Sigmoid colon (tissue), 7 donors: Measurements from ENCODE around the gene ATXN1. TPM values are rescaled to one million over a fixed set of nuclear protein-coding genes. Genes with fewer than 3 reads are reported as not detected.

ENCODE experiments used
- DNase-seq: peaks from one replicate; pipeline ENCODE4 v3.0.0-alpha.2; 2019
- H3K27ac ChIP-seq, 4 donors: fragments of 200-600 bp; sonication (generic); one replicate each; pipeline ENCODE4 v1.5.1; 2016 to 2019; ENCODE audit warnings: mild to moderate bottlenecking in 1 of 4
- H3K27me3 ChIP-seq, 3 donors: fragments of 200-600 bp; sonication (generic); one replicate each; pipeline ENCODE4 v1.5.1; 2019; ENCODE audit warnings: mild to moderate bottlenecking in 1 of 3
- H3K36me3 ChIP-seq, 4 donors: fragments of 200-600 bp; sonication (generic); one replicate each; pipeline ENCODE4 v1.5.1; 2016 to 2019
- H3K4me1 ChIP-seq, 4 donors: fragments of 200-600 bp; sonication (generic); one replicate each; pipeline ENCODE4 v1.5.1; 2017 to 2019
- H3K4me3 ChIP-seq, 4 donors: fragments of 200-600 bp; sonication (generic); one replicate each; pipeline ENCODE4 v1.5.1; 2017 to 2019; ENCODE audit warnings: mild to moderate bottlenecking in 2 of 4, moderate library complexity in 1 of 4
- H3K9me3 ChIP-seq, 4 donors: fragments of 200-600 bp in 3 of 4; sonication (generic) in 3 of 4; one replicate each; pipeline versions ENCODE4 v1.5.1 to v1.6.1; 2013 to 2019
- EP300 ChIP-seq, 4 donors: sonication (generic); formaldehyde crosslinking; IDR thresholded peaks; one replicate each; pipeline ENCODE4 v1.6.1; 2017; ENCODE audit warnings: antibody characterized with exemption in 4 of 4
- POLR2A ChIP-seq, 2 donors: fragments of 450-650 bp; IDR thresholded peaks; one replicate each; pipeline ENCODE4 v1.6.1; 2016; ENCODE audit warnings: antibody characterized with exemption in 2 of 2, mild to moderate bottlenecking in 2 of 2, moderate library complexity in 2 of 2
- POLR2AphosphoS5 ChIP-seq, 4 donors: sonication (generic); formaldehyde crosslinking; IDR thresholded peaks; one replicate each; pipeline ENCODE4 v1.6.1; 2017; ENCODE audit warnings: antibody characterized with exemption in 4 of 4
- WGBS, 2 donors: extraction: QIAGEN DNeasy Blood & Tissue Kit; methylation state at CpG; one replicate each; pipeline ENCODE4 v1.1.7; 2013; 5-methylcytosine and 5-hydroxymethylcytosine counted together
- intact Hi-C: fragments of 100-400 bp; cut with DNase I; formaldehyde crosslinking; loops from one replicate; pipeline ENCODE4 v1.15.1; 2023
- polyA plus RNA-seq, 3 donors: library from polyadenylated mRNA; stranded (reverse); fragments of 200-250 nt; gene quantifications; one replicate each; pipeline ENCODE4 v1.2.3, GENCODE V29; 2013
- total RNA-seq, 4 donors: library from RNA; depleted of rRNA; stranded (reverse); fragments of >200 nt; gene quantifications; one replicate each; pipeline ENCODE4 v1.1.0, GENCODE V29; 2016
- TF ChIP-seq, protein P1 (sequence below), 4 experiments: fragments of 450-650 bp in 3 of 4; fragments of 200-600 bp in 1 of 4; IDR thresholded peaks; one replicate each; pipeline ENCODE4 v1.5.1; 2016 to 2019; ENCODE audit warnings: antibody characterized with exemption in 4 of 4, mild to moderate bottlenecking in 3 of 4, moderate library complexity in 2 of 4
- donor health status: healthy with polysubstance abuse.
- donor health status: Bipolar disorder and iron deficiency.
- donor health status: healthy.

Gene ATXN1
- total and polyA plus RNA-seq, 7 donors: 4.8 to 95.3 (median 37.7) TPM

DNA sequence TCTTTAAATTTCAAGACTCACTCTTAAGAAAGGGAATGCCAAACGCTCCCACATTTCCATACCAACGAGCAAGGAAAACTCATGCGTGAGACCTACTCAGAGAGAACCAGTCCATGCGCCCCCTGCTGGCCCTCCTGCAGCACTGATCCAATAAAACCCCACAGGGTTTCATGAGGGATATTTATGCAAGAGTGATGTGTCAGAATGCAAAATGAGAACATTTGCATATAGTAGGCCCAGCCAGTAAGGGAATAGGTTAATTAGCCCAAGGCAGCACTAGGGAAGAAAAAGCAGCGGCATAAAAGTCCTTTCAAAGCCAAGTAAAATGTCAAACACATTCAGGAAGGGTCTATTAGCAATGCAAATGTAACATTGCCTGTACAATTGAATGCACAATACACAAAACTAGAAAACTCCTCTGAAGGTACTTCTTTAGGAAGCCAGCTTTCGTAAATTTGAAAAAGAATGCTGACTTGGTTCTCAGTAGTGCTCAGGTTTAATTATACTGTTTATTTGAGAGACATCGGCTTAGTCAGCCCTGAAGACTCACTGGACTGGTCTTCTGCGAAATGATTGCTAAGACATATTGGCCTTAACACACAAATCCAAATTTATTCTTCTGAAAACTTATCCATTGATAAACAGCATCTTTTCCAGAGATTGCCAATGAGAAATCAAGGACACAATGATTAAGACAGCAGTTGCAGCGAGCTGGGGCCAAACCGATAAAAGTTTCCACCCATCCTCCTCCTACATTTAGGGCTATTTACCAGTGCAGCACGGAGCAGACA lies 429.7 kb downstream of the ATXN1 start:
- peaks cover 0 to 49% (median 41%) of the 10 kb centered on the region in 4 donors for H3K4me1 ChIP-seq
- intact Hi-C loops: loop anchor here (1.0 to 10.0 kb wide), 7 partner anchors 94 to 1373 kb away; partner anchors contain the start of genes GMPR and NUP153
- no peak for TF ChIP-seq EP300 (IDR thresholded peaks at IDR 0.05)
- TF ChIP-seq, protein P1, sequence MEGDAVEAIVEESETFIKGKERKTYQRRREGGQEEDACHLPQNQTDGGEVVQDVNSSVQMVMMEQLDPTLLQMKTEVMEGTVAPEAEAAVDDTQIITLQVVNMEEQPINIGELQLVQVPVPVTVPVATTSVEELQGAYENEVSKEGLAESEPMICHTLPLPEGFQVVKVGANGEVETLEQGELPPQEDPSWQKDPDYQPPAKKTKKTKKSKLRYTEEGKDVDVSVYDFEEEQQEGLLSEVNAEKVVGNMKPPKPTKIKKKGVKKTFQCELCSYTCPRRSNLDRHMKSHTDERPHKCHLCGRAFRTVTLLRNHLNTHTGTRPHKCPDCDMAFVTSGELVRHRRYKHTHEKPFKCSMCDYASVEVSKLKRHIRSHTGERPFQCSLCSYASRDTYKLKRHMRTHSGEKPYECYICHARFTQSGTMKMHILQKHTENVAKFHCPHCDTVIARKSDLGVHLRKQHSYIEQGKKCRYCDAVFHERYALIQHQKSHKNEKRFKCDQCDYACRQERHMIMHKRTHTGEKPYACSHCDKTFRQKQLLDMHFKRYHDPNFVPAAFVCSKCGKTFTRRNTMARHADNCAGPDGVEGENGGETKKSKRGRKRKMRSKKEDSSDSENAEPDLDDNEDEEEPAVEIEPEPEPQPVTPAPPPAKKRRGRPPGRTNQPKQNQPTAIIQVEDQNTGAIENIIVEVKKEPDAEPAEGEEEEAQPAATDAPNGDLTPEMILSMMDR (IDR thresholded peaks at IDR 0.05): peak; percentile 74 to 94 (median 86)
- peaks cover 0 to 16% (median 13%) of the 10 kb centered on the region in 4 donors for H3K36me3 ChIP-seq
- DNase-seq: peak; percentile 85
- 24 to 29% methylated on average over 11 of the region's 11 CpGs for WGBS, 2 donors
- no peaks in the 10 kb centered on the region for H3K27me3 ChIP-seq
- no peak overlapping the region for H3K4me3 ChIP-seq
- H3K9me3 ChIP-seq: no peaks in the 10 kb centered on the region
- H3K27ac ChIP-seq: peak overlapping the region in 1 of 4 donors; percentile 83

DNA sequence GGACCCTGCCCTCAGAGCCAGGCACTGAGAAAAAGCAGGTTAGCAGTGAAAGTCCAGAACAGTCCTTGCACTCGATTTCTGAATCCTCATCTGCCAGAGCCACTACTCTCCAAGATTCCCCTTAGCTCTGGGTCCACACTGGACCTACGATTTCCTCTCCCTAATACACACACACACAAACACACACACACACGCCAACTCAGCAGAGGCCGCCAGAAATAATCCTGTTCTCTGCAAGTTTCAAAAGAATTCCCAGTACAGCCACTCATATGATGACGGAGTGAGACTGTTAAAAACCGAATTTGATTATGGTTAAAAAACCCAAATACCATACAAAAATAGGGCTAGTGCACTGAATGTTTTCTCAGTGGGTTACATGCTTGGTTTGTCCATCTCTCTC lies 432.0 kb downstream of the ATXN1 start:
- 86 to 89% methylated on average over 6 of the region's 6 CpGs for WGBS, 2 donors
- intact Hi-C loops: no loop called here
- Histone ChIP-seq H3K4me1 (peaks cover 0 to 32% (median 25%) of the 10 kb centered on the region in 4 donors), H3K9me3 (no peaks in the 10 kb centered on the region), H3K27me3 (no peaks in the 10 kb centered on the region), H3K27ac (no peak overlapping the region), H3K4me3 (no peak overlapping the region), H3K36me3 (peaks cover 0 to 33% (median 20%) of the 10 kb centered on the region in 4 donors)
- TF ChIP-seq, protein P1 (IDR thresholded peaks at IDR 0.05): no peak
- TF ChIP-seq POLR2AphosphoS5 (IDR thresholded peaks at IDR 0.05) (no peak), EP300 (IDR thresholded peaks at IDR 0.05) (no peak), POLR2A (IDR thresholded peaks at IDR 0.05) (no peak)
- no peak for DNase-seq

DNA sequence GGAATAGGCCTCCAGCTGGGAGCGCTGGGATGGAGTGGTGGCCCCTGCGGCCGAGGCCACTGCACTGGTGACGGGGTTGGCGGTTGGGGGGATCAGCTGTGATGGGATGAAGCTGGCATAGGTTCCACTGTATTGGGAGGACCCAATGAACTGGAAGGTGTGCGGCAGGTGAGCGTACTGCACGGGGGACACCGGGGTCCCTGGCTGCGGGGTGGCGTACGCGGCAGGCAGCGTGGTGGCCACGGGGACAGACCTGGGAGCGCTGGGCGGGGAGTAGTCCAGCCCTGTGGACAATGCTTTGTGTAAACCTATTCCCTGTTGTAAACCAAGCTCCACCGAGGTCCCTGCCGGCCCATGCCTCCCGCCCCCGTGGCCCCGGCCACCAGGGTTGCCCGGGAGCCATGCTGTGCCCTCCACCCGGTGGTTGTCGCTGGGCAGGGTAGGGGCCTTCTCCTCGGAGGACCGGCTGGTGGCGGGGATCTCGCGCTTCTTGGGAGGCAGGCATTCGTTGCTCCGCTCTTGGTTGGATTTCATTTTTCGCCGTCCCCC lies 433.4 kb downstream of the ATXN1 start:
- DNase-seq: no peak
- H3K4me3 ChIP-seq: no peak overlapping the region
- no peak overlapping the region for H3K27ac ChIP-seq
- intact Hi-C loops: no loop called here
- TF ChIP-seq, protein P1 (IDR thresholded peaks at IDR 0.05): no peak
- TF ChIP-seq EP300 (IDR thresholded peaks at IDR 0.05): no peak
- no peak for TF ChIP-seq POLR2A (IDR thresholded peaks at IDR 0.05)
- TF ChIP-seq POLR2AphosphoS5 (IDR thresholded peaks at IDR 0.05): no peak
- H3K4me1 ChIP-seq: peaks cover 0 to 30% (median 24%) of the 10 kb centered on the region in 4 donors
- 97% methylated on average over 34 of the region's 34 CpGs for WGBS, 2 donors
- no peaks in the 10 kb centered on the region for H3K9me3 ChIP-seq
- H3K27me3 ChIP-seq: no peaks in the 10 kb centered on the region
- H3K36me3 ChIP-seq: peaks cover 0 to 33% (median 20%) of the 10 kb centered on the region in 4 donors

DNA sequence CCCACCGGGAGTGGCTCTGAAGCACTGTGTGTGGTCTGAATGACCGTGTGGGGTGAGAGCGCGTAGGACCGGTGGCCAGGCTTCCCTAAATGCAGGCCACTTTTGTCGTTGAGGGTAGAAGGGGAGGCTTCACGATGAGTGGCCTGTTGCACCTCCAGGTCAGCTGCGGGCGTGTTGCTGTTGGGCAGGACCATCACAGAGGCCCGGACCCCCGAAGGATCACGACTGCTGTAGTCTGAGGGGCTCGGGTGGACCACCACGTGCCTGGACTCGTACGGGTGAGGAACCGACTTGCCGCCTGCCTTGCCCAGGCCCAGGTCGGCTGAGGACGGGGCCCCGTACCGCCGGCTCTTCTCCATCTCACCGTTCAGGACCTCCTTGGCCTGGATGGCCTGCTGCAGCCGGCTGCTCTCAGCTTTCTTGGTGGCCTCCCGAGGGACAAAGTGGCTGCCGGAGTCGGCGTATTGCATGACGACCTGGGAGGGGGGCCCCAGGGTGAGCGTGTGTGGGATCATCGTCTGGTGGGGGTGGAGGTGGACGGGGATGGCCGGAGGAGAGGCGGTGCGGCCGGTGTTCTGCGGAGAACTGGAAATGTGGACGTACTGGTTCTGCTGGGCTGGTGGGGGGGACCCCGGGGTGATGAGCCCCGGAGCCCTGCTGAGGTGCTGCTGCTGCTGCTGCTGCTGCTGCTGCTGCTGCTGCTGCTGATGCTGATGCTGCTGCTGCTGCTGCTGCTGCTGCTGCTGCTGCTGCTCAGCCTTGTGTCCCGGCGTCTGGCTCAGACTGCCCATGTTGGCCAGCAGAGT lies 434.1 kb downstream of the ATXN1 start:
- TF ChIP-seq POLR2AphosphoS5 (IDR thresholded peaks at IDR 0.05) (no peak), EP300 (IDR thresholded peaks at IDR 0.05) (no peak), POLR2A (IDR thresholded peaks at IDR 0.05) (no peak)
- TF ChIP-seq, protein P1 (IDR thresholded peaks at IDR 0.05): no peak
- Histone ChIP-seq H3K27me3 (no peaks in the 10 kb centered on the region), H3K36me3 (peaks cover 0 to 33% (median 20%) of the 10 kb centered on the region in 4 donors), H3K9me3 (no peaks in the 10 kb centered on the region), H3K4me1 (peaks cover 0 to 30% (median 26%) of the 10 kb centered on the region in 4 donors), H3K4me3 (no peak overlapping the region), H3K27ac (no peak overlapping the region)
- intact Hi-C loops: no loop called here
- WGBS, 2 donors: 97% methylated on average over 43 of the region's 43 CpGs
- DNase-seq: no peak
